GM12872 (cell line): ENCODE results near the gene TNFRSF1B.

Source experiments
- CTCF ChIP-seq: IDR thresholded peaks from 3 replicates; pipeline ENCODE4 v1.5.1; 2011; ENCODE audit warnings: low read depth, mild to moderate bottlenecking, low read length, moderate library complexity; ENCODE audit not compliant: insufficient read depth

Gene TNFRSF1B

GRCh38 chr1:12229386-12229834, 62.6 kb downstream of the TNFRSF1B start:
- no peak for TF ChIP-seq CTCF

DNA sequence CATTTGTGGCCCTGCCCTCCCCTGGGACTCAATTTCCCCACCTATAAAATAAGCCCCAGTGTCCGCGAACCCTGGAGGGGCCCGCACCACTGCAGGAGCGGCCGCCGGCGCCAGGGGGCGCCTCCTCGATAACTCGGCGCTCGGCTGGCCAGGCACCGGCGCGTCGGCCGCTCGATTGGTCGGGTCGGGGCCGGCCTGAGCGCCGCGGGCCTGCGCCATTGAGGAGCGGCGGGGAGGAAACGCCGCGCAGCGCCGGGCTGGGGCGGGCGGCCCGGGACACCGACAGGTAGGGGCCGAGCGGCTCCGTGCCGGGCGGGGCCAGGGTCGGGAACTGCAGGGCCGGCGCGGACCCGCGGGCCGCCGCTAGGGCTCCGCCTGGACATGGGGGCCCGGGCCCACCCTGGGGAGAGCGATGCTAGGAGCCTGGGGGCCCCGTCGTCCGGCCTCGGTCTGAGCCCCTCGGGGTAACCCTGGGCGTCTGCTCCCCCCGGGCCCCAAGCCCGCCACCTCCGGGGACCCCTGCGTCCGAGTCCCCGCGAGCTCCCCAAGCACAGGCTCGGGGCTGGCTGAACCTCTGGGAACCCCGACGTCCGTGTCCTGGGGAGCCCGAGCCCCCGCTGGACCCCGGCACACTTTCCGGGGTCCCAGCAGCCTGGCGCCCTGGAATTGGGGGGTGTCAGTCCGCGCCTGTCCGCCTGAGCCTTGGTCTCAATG, 63.2 kb downstream of the TNFRSF1B start, which contains the start of gene VPS13D:
VPS13D (plus strand) TSS at position 196 of the 714 bp plus-strand sequence. CDS start 4,237 bp downstream, outside the sequence.
- peak; percentile 97 for TF ChIP-seq CTCF

DNA sequence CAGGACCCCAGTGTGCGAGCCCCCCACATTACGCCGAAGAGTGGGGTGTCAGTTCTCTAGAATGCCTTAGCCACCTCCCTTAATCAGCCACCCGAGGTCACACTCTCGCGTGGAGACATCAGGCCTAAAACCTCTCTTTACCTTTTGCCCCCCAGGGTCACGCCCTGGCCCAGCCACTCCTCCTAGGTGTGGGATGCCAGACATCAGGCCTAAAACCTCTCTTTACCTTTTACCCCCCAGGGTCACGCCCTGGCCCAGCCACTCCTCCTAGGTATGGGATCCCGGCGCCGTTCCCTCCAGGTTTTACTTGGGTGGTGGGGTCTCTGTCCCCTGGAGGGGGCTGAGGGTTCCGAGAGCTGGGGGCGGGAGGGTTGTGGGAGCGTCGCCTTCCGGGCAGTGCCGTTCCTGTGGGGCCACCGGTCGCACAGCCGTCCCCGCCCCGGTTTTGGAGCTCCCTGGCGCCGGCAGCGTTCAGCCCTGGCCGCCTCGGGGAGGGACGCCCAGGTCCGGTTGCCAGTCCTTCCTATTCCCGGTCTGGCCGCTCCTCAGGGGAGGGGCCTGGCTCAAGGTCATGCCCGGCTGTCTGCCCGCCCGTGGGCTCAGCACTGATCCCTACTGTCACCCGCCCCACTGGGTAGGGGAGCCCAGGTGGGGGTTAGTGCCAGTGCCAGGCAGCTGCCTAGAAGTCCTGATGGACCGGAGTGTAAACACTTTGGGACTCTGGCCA, 63.9 kb downstream of the TNFRSF1B start:
- TF ChIP-seq CTCF = no peak

GRCh38 chr1:12231276-12231595, 64.4 kb downstream of the TNFRSF1B start:
- no peak for TF ChIP-seq CTCF

GRCh38 chr1:12232221-12232620, 65.4 kb downstream of the TNFRSF1B start:
- TF ChIP-seq CTCF = no peak

- TF ChIP-seq CTCF = peak; percentile 52; the same call in 2 of the 3 replicates
Observed at GRCh38 chr1:12244078-12244477, 77.3 kb downstream of the TNFRSF1B start.

DNA sequence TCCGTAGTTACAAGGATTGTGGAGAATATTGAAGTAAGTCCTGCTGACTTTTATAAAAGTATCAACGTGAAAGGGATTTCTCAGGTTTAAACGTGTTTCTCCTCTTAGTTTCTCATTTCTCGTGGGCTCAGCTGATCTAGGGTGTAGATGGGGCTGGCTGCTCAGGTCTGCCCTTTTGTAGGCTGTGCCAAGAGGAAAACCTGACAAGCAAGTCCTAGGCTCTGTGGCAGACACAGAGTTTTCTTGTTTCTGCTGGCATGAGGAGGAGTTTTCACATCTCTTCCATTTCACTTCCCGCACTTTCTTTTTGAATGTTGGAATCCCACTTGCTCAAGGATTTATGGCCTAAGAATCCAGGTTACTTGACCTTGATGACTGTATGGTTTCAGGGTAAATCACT, 77.8 kb downstream of the TNFRSF1B start:
- TF ChIP-seq CTCF = no peak
